Mesenchymal stem cell (in vitro differentiated cells and primary cell): ENCODE measurements around the gene ADAMTS17. TPM values are rescaled to one million over a fixed set of nuclear protein-coding genes. Genes with fewer than 3 reads are reported as not detected.

Experiments used
- DNase-seq: peaks from one replicate; pipeline ENCODE4 v3.0.0-alpha.2; 2013
- H2AFZ ChIP-seq: one replicate; pipeline ENCODE4 v1.6.1; 2013; ENCODE audit warnings: low read depth, mild to moderate bottlenecking, control low read depth, inconsistent platforms, low read length, moderate library complexity
- H2AK5ac ChIP-seq: 2 replicates; pipeline ENCODE4 v1.6.1; 2013; ENCODE audit warnings: low read length, moderate library complexity, mild to moderate bottlenecking, inconsistent platforms; ENCODE audit not compliant: severe bottlenecking
- H2BK120ac ChIP-seq: one replicate; pipeline ENCODE4 v1.6.1; 2013; ENCODE audit warnings: low read depth, mild to moderate bottlenecking, inconsistent platforms, low read length, moderate library complexity
- H2BK12ac ChIP-seq, 2 experiments: one replicate each; pipeline ENCODE4 v1.6.1; 2013; ENCODE audit warnings: inconsistent platforms in 2 of 2, low read length in 2 of 2, mild to moderate bottlenecking in 2 of 2, moderate library complexity in 2 of 2, control low read depth in 1 of 2
- H2BK15ac ChIP-seq: one replicate; pipeline ENCODE4 v1.6.1; 2013; ENCODE audit warnings: mild to moderate bottlenecking, low read depth, inconsistent platforms; ENCODE audit not compliant: poor library complexity, severe bottlenecking
- H2BK5ac ChIP-seq: 2 replicates; pipeline ENCODE4 v1.6.1; 2013; ENCODE audit warnings: low read depth, mild to moderate bottlenecking, low read length, control low read depth, inconsistent platforms; ENCODE audit not compliant: poor library complexity, severe bottlenecking
- H3K14ac ChIP-seq, 2 experiments: one replicate each; pipeline ENCODE4 v1.6.1; 2013; ENCODE audit warnings: inconsistent platforms in 2 of 2, low read length in 2 of 2, control low read depth in 1 of 2, mild to moderate bottlenecking in 1 of 2, moderate library complexity in 1 of 2
- H3K18ac ChIP-seq, 2 experiments: one replicate each; pipeline ENCODE4 v1.6.1; 2013; ENCODE audit warnings: inconsistent platforms in 2 of 2, low read length in 2 of 2, control low read depth in 1 of 2, low read depth in 1 of 2, mild to moderate bottlenecking in 1 of 2
- H3K23ac ChIP-seq, 2 experiments: one replicate each; pipeline ENCODE4 v1.6.1; 2013; ENCODE audit warnings: inconsistent platforms in 2 of 2, low read length in 2 of 2, mild to moderate bottlenecking in 2 of 2, moderate library complexity in 2 of 2, control low read depth in 1 of 2
- H3K27ac ChIP-seq: 2 replicates; pipeline ENCODE4 v1.5.1; 2013; ENCODE audit warnings: mild to moderate bottlenecking, moderate library complexity, low read length, control low read depth, inconsistent platforms; ENCODE audit not compliant: poor library complexity, severe bottlenecking
- H3K27me3 ChIP-seq, 2 experiments: 2 replicates each; pipeline versions ENCODE4 v1.6.1 to v1.7.0; 2013; ENCODE audit warnings: low read length in 2 of 2, mild to moderate bottlenecking in 2 of 2, moderate library complexity in 2 of 2, control low read depth in 1 of 2, inconsistent platforms in 1 of 2; ENCODE audit not compliant: control insufficient read depth in 1 of 2, insufficient read depth in 1 of 2
- H3K36me3 ChIP-seq, 2 experiments: 2 replicates each; pipeline versions ENCODE4 v1.6.1 to v1.7.0; 2013; ENCODE audit warnings: low read length in 2 of 2, control low read depth in 1 of 2, inconsistent platforms in 1 of 2, low read depth in 1 of 2, mild to moderate bottlenecking in 1 of 2; ENCODE audit not compliant: insufficient read depth in 2 of 2, control insufficient read depth in 1 of 2
- H3K4ac ChIP-seq, 2 experiments: one replicate each; pipeline ENCODE4 v1.6.1; 2013; ENCODE audit warnings: inconsistent platforms in 2 of 2, low read length in 2 of 2, mild to moderate bottlenecking in 2 of 2, moderate library complexity in 2 of 2, control low read depth in 1 of 2, low read depth in 1 of 2
- H3K4me1 ChIP-seq: 2 replicates; pipeline ENCODE4 v1.6.1; 2013; ENCODE audit warnings: low read depth, low read length, control low read depth; ENCODE audit not compliant: control insufficient read depth, insufficient read depth
- H3K4me2 ChIP-seq: 2 replicates; pipeline ENCODE4 v1.6.1; 2013; ENCODE audit warnings: low read length, mild to moderate bottlenecking, inconsistent platforms; ENCODE audit not compliant: poor library complexity, severe bottlenecking
- H3K4me3 ChIP-seq, 2 experiments: 2 replicates each; pipeline versions ENCODE4 v1.5.1 to v1.7.0; 2013; ENCODE audit warnings: low read length in 2 of 2, mild to moderate bottlenecking in 2 of 2, control low read depth in 1 of 2, low read depth in 1 of 2; ENCODE audit not compliant: insufficient read depth in 1 of 2
- H3K79me1 ChIP-seq: replicated peaks from 2 replicates; pipeline ENCODE4 v1.6.1; 2013; ENCODE audit warnings: mild to moderate bottlenecking, control low read depth, low read length, inconsistent platforms; ENCODE audit not compliant: poor library complexity, severe bottlenecking
- H3K9ac ChIP-seq: 2 replicates; pipeline ENCODE4 v1.7.0; 2013; ENCODE audit warnings: mild to moderate bottlenecking, low read length, moderate library complexity
- H3K9me3 ChIP-seq: 2 replicates; pipeline ENCODE4 v1.7.0; 2013; ENCODE audit warnings: mild to moderate bottlenecking, low read length; ENCODE audit not compliant: control insufficient read depth
- H4K8ac ChIP-seq: one replicate; pipeline ENCODE4 v1.6.1; 2013; ENCODE audit warnings: inconsistent platforms, mild to moderate bottlenecking, low read length, moderate library complexity
- H4K91ac ChIP-seq: one replicate; pipeline ENCODE4 v1.6.1; 2013; ENCODE audit warnings: mild to moderate bottlenecking, low read length, inconsistent platforms
- WGBS: methylation state at CpG from one replicate; pipeline ENCODE4 v1.1.7; 2013; ENCODE audit warnings: mixed read lengths; 5-methylcytosine and 5-hydroxymethylcytosine counted together
- polyA plus RNA-seq, 2 experiments: library from polyadenylated mRNA; stranded (reverse); fragments of 200-250 nt; gene quantifications; one replicate each; pipeline ENCODE4 v1.2.3, GENCODE V29; 2013

ADAMTS17 gene, protein sequence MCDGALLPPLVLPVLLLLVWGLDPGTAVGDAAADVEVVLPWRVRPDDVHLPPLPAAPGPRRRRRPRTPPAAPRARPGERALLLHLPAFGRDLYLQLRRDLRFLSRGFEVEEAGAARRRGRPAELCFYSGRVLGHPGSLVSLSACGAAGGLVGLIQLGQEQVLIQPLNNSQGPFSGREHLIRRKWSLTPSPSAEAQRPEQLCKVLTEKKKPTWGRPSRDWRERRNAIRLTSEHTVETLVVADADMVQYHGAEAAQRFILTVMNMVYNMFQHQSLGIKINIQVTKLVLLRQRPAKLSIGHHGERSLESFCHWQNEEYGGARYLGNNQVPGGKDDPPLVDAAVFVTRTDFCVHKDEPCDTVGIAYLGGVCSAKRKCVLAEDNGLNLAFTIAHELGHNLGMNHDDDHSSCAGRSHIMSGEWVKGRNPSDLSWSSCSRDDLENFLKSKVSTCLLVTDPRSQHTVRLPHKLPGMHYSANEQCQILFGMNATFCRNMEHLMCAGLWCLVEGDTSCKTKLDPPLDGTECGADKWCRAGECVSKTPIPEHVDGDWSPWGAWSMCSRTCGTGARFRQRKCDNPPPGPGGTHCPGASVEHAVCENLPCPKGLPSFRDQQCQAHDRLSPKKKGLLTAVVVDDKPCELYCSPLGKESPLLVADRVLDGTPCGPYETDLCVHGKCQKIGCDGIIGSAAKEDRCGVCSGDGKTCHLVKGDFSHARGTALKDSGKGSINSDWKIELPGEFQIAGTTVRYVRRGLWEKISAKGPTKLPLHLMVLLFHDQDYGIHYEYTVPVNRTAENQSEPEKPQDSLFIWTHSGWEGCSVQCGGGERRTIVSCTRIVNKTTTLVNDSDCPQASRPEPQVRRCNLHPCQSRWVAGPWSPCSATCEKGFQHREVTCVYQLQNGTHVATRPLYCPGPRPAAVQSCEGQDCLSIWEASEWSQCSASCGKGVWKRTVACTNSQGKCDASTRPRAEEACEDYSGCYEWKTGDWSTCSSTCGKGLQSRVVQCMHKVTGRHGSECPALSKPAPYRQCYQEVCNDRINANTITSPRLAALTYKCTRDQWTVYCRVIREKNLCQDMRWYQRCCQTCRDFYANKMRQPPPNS
- 0.06 TPM for polyA plus RNA-seq (2013, experiment 1 of 2)
- polyA plus RNA-seq (2013, experiment 2 of 2), result 0.08 TPM

DNA sequence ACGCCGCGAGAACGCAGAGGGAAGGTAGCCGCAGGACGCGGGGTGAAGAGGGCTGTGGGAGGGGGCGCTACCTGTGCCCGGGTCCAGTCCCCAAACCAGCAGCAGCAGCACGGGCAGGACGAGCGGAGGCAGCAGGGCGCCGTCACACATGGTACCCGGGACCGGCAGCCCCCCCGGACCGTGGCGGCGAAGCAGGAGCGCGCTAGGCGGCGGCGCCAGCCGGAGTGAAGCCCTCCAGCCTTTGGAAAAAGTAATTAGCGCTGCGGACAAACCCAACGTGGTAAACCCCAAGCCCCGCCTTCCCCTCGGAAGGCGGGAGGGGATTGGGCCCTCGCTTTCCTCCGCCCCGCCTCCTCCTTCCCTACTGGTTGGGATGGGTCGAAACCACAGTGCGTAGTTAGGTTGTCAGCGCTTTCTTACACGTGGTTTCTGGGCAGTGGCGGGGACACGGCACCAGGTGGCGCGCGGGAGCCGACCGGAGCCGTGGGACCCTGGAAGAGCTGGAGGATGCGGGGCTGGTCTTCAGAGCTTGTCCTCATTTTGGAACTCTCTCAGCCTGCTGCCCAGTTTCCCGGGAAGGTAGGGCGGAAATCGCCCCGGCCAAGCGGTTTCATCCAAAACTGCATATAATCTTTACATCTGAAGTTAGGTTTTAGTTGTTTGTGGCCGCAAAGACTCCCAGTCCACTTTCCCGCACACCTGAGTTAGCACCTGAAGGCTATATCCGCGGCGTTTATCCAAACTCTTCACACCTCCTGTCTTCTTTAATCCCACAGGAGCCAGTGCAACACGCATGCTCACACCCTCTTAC lies at the start of gene ADAMTS17:
ADAMTS17 (minus strand) TSS at position 226 of the 811 bp plus-strand sequence; CDS start at position 150, 76 bp downstream.
- DNase-seq, result peak; percentile 37
- H3K36me3 ChIP-seq, result peaks cover 0 to 3% of the 10 kb centered on the region in 2 experiments
- WGBS, result 25% methylated on average over 50 of the region's 59 CpGs
- H2BK15ac ChIP-seq, result no peak within 1 kb of the TSS
- H2AK5ac ChIP-seq, result no peak within 1 kb of the TSS
- peaks cover 16 to 59% of the 10 kb centered on the region in 2 experiments for H3K27me3 ChIP-seq
- no peak within 1 kb of the TSS for H2BK5ac ChIP-seq
- H3K4me3 ChIP-seq, result peak within 1 kb of the TSS in 1 of 2 experiments; percentile 78
- peaks cover 6% of the 10 kb centered on the region for H3K4me1 ChIP-seq
- H3K14ac ChIP-seq, result no peak within 1 kb of the TSS
- H4K8ac ChIP-seq, result no peak within 1 kb of the TSS
- no peak within 1 kb of the TSS for H2BK120ac ChIP-seq
- no peak within 1 kb of the TSS for H3K23ac ChIP-seq
- H4K91ac ChIP-seq, result no peak within 1 kb of the TSS
- no peaks in the 10 kb centered on the region for H3K79me1 ChIP-seq
- H3K4ac ChIP-seq, result no peak within 1 kb of the TSS
- no peak within 1 kb of the TSS for H2AFZ ChIP-seq
- H3K4me2 ChIP-seq, result peak within 1 kb of the TSS; percentile 37
- H3K18ac ChIP-seq, result no peak within 1 kb of the TSS
- no peak within 1 kb of the TSS for H3K27ac ChIP-seq
- no peak within 1 kb of the TSS for H2BK12ac ChIP-seq
- no peak within 1 kb of the TSS for H3K9ac ChIP-seq
- no peaks in the 10 kb centered on the region for H3K9me3 ChIP-seq

DNA sequence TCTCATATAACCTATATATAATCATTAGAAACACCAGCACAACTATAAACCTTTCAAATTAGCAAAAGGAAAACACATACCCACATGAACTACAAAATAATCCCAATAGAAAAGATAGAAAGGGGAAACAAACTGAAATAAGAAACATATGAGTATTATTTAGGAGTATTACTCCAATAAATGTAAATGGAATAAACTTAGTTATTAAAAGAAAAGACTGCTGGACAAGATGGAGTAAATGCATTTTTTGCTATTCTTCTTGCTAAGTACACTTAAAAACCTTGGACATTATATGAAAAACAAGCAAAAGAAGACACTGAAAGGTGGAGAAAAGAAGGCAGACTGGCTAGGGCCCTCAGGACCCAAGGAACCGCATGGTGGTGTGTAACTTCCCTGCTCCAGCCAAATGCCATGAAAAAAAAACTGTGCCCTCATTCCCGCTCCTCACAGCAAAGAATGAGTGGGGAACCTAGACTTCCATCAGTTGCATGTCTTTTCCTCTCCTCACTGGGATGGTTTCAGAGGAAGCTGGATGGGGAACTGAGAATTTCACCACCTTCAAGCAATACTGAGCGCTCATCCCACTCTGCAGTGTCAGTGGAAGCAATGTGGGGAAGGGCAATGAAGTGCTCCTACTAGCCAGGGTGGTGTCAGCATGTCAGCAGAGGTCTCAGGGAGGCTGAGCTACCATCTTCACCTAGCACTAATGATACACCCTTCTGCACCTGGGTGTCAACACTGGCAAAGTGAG lies 43.7 kb upstream of the ADAMTS17 start:
- H3K9ac ChIP-seq, result no peak overlapping the region
- H3K79me1 ChIP-seq, result no peaks in the 10 kb centered on the region
- H3K23ac ChIP-seq, result no peak overlapping the region
- H2AFZ ChIP-seq, result no peak overlapping the region
- H2AK5ac ChIP-seq, result no peak overlapping the region
- no peak overlapping the region for H4K91ac ChIP-seq
- H2BK12ac ChIP-seq, result no peak overlapping the region
- H3K4ac ChIP-seq, result no peak overlapping the region
- 69% methylated on average over 3 of the region's 3 CpGs for WGBS
- H3K4me2 ChIP-seq, result no peak overlapping the region
- no peak overlapping the region for H2BK15ac ChIP-seq
- H3K18ac ChIP-seq, result no peak overlapping the region
- DNase-seq, result no peak
- H3K27ac ChIP-seq, result no peak overlapping the region
- no peak overlapping the region for H2BK120ac ChIP-seq
- no peak overlapping the region for H2BK5ac ChIP-seq
- no peak overlapping the region for H4K8ac ChIP-seq
- H3K27me3 ChIP-seq, result no peaks in the 10 kb centered on the region
- H3K9me3 ChIP-seq, result peaks cover 47% of the 10 kb centered on the region
- H3K4me3 ChIP-seq, result no peak overlapping the region
- no peaks in the 10 kb centered on the region for H3K36me3 ChIP-seq
- peaks cover 2% of the 10 kb centered on the region for H3K4me1 ChIP-seq
- H3K14ac ChIP-seq, result no peak overlapping the region

DNA sequence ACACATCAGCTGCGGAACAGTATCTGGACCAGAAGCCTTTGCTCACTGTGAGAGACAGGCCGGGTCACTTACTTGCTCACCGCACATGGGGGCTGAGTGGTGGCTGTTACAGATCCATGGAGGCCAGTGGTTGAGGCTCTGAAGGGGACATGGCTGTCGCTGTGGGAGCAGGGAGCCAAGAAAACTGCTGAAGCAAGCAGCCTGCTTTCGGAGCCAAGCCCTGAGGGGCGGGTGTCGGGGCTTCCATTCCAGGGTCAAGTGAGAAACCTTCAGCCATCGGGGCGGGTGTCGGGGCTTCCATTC lies 42.3 kb upstream of the ADAMTS17 start:
- no peaks in the 10 kb centered on the region for H3K27me3 ChIP-seq

More for the DNA sequence above, 42.3 kb upstream of the ADAMTS17 start:
- Histone ChIP-seq H3K27ac (no peak overlapping the region), H2BK12ac (no peak overlapping the region), H3K36me3 (no peaks in the 10 kb centered on the region), H3K4ac (no peak overlapping the region), H2AK5ac (no peak overlapping the region), H4K8ac (no peak overlapping the region), H3K4me3 (no peak overlapping the region), H3K4me1 (peaks cover 2% of the 10 kb centered on the region), H3K9ac (no peak overlapping the region), H2AFZ (no peak overlapping the region), H3K18ac (no peak overlapping the region), H3K79me1 (no peaks in the 10 kb centered on the region), H3K9me3 (peaks cover 55% of the 10 kb centered on the region), H3K4me2 (no peak overlapping the region), H3K14ac (no peak overlapping the region), H2BK5ac (no peak overlapping the region), H2BK15ac (no peak overlapping the region), H3K23ac (no peak overlapping the region), H2BK120ac (no peak overlapping the region), H4K91ac (no peak overlapping the region)
- no peak for DNase-seq
- WGBS, result 81% methylated on average over 10 of the region's 10 CpGs
